HL-60 (cell line): ENCODE data around the gene FBXO15.

Source experiments
- DNase-seq, 2 experiments: peaks; one replicate each; pipeline ENCODE4 v3.0.0-alpha.2; 2010 to 2020; ENCODE audit warnings: low read depth in 1 of 2, low spot score in 1 of 2
- H3K27ac ChIP-seq: fragments of 250-450 bp; sonication (Bioruptor Pico); replicated peaks from 2 replicates; pipeline ENCODE4 v1.5.1; 2020; ENCODE audit warnings: mild to moderate bottlenecking, moderate library complexity
- H3K27me3 ChIP-seq: fragments of 250-450 bp; sonication (Bioruptor Pico); 2 replicates; pipeline ENCODE4 v1.5.1; 2021; ENCODE audit warnings: mild to moderate bottlenecking, moderate library complexity; ENCODE audit not compliant: insufficient read depth, poor library complexity, severe bottlenecking
- H3K4me3 ChIP-seq: replicated peaks from 2 replicates; pipeline ENCODE4 v1.5.1; 2011; ENCODE audit warnings: mild to moderate bottlenecking, control low read depth, low read length; ENCODE audit not compliant: insufficient read depth
- GABPA ChIP-seq: IDR thresholded peaks from 2 replicates; pipeline ENCODE4 v1.6.1; 2012; ENCODE audit warnings: low read depth
- POLR2AphosphoS5 ChIP-seq: IDR thresholded peaks from 2 replicates; pipeline ENCODE4 v1.6.1; 2012; ENCODE audit warnings: low read depth
- SPI1 ChIP-seq: IDR thresholded peaks from 2 replicates; pipeline ENCODE4 v1.6.1; 2012; ENCODE audit warnings: low read depth, mild to moderate bottlenecking, borderline replicate concordance
- TF ChIP-seq, protein P1 (sequence below): IDR thresholded peaks from 2 replicates; pipeline ENCODE4 v1.6.1; 2012; ENCODE audit warnings: low read depth; ENCODE audit not compliant: insufficient replicate concordance
- TF ChIP-seq, protein P2 (sequence below): IDR thresholded peaks from one replicate; pipeline ENCODE4 v1.5.1; 2011; ENCODE audit warnings: low read length, control low read depth, inconsistent platforms; ENCODE audit not compliant: insufficient read depth

FBXO15 gene

DNA sequence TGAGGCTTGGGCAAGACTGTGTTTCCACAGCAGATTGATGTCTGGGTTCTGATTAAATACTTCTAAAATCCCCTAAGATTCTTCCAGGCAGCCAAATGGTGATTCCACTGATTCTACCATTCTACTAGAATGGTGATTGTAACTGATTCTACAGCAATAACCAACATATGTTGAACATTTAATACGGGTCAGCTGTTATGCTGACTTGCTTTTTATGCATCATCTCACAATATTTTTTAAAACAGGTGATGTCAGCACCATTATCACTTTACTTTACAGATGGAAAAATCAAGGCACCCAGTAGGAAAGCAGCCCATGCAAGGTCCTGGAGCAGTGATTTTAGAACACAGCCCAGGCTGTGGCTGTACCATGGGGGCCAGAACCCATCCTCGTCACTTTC is 38.2 kb upstream of the FBXO15 start:
- Histone ChIP-seq H3K27ac (no peak overlapping the region), H3K4me3 (no peak overlapping the region), H3K27me3 (no peaks in the 10 kb centered on the region)
- DNase-seq, result no peak
- no peak for TF ChIP-seq POLR2AphosphoS5
- no peak for TF ChIP-seq GABPA
- TF ChIP-seq SPI1, result no peak
- TF ChIP-seq, protein P1, sequence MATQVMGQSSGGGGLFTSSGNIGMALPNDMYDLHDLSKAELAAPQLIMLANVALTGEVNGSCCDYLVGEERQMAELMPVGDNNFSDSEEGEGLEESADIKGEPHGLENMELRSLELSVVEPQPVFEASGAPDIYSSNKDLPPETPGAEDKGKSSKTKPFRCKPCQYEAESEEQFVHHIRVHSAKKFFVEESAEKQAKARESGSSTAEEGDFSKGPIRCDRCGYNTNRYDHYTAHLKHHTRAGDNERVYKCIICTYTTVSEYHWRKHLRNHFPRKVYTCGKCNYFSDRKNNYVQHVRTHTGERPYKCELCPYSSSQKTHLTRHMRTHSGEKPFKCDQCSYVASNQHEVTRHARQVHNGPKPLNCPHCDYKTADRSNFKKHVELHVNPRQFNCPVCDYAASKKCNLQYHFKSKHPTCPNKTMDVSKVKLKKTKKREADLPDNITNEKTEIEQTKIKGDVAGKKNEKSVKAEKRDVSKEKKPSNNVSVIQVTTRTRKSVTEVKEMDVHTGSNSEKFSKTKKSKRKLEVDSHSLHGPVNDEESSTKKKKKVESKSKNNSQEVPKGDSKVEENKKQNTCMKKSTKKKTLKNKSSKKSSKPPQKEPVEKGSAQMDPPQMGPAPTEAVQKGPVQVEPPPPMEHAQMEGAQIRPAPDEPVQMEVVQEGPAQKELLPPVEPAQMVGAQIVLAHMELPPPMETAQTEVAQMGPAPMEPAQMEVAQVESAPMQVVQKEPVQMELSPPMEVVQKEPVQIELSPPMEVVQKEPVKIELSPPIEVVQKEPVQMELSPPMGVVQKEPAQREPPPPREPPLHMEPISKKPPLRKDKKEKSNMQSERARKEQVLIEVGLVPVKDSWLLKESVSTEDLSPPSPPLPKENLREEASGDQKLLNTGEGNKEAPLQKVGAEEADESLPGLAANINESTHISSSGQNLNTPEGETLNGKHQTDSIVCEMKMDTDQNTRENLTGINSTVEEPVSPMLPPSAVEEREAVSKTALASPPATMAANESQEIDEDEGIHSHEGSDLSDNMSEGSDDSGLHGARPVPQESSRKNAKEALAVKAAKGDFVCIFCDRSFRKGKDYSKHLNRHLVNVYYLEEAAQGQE, result no peak
- TF ChIP-seq, protein P2, sequence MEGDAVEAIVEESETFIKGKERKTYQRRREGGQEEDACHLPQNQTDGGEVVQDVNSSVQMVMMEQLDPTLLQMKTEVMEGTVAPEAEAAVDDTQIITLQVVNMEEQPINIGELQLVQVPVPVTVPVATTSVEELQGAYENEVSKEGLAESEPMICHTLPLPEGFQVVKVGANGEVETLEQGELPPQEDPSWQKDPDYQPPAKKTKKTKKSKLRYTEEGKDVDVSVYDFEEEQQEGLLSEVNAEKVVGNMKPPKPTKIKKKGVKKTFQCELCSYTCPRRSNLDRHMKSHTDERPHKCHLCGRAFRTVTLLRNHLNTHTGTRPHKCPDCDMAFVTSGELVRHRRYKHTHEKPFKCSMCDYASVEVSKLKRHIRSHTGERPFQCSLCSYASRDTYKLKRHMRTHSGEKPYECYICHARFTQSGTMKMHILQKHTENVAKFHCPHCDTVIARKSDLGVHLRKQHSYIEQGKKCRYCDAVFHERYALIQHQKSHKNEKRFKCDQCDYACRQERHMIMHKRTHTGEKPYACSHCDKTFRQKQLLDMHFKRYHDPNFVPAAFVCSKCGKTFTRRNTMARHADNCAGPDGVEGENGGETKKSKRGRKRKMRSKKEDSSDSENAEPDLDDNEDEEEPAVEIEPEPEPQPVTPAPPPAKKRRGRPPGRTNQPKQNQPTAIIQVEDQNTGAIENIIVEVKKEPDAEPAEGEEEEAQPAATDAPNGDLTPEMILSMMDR, result no peak

DNA sequence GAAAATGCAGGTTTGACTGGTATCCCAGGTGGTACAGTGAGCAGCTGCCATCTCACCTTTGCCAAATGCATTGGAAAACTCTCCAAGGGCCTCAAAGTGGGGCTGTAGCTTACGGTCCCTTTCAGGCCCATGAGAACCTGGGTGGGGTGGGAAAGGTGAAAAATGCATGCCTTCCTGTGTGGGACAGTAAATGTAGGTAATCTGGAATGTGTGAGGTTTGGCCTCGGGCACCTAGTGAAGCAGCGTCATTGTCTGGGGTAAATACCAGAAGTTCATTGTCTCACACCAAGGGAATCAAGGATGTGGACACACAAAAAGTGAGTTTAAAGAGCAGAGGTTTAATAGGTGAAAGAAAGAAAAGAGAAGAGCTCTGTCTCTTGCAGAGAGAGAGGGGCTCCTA is 37.2 kb upstream of the FBXO15 start:
- TF ChIP-seq, protein P1, result no peak
- TF ChIP-seq SPI1 (no peak), POLR2AphosphoS5 (no peak), GABPA (no peak)
- TF ChIP-seq, protein P2, result no peak
- Histone ChIP-seq H3K27me3 (no peaks in the 10 kb centered on the region), H3K27ac (no peak overlapping the region), H3K4me3 (no peak overlapping the region)
- DNase-seq, result no peak

DNA sequence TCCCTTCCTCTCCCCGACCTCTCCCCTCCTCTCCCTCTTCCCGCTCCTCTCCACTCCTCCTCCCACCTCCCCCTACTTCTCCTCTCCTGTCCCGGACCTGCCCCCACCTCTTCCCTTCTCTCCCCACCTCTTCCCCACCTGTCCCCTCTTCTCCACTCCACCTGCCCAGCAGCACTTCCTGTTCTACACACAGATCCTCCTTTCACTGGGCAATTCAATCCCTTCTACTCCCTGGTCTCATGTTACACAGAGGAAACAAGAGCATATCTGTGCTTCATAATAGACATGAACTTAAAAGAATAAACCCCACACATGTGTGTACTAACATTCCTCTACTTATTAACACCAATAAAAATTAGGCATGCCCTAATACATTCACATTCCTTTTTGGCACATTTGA is 35.5 kb upstream of the FBXO15 start:
- no peak overlapping the region for H3K27ac ChIP-seq
- H3K27me3 ChIP-seq, result no peaks in the 10 kb centered on the region
- DNase-seq, result no peak
- TF ChIP-seq, protein P1, result no peak
- TF ChIP-seq, protein P2, result no peak
- TF ChIP-seq GABPA, result no peak
- no peak for TF ChIP-seq SPI1
- no peak for TF ChIP-seq POLR2AphosphoS5
- no peak overlapping the region for H3K4me3 ChIP-seq
